ENCODE results near the gene ACOX2.

ACOX2 gene

GRCh38 chr3:58469096-58469495 lies 67.9 kb downstream of the ACOX2 start:
- in situ Hi-C loops (cut with HindIII; ENCODE audit: low pct_ligation_motif_present, low sequenced_read_pairs) = no loop called here

GRCh38 chr3:58466899-58467563 lies 70.0 kb downstream of the ACOX2 start:
- H3K4me3 ChIP-seq (ENCODE audit: low read depth, low read length) = no peak overlapping the region
- H3K27me3 ChIP-seq (replicated peaks) = no peaks in the 10 kb centered on the region
- no peaks in the 10 kb centered on the region for H3K36me3 ChIP-seq (replicated peaks)
- DNase-seq = no peak
- TF ChIP-seq CTCF (IDR thresholded peaks at IDR 0.05; ENCODE audit: low read depth, low read length, missing control alignments) = no peak
- H3K27ac ChIP-seq = no peak overlapping the region
- in situ Hi-C loops (cut with HindIII; ENCODE audit: low pct_ligation_motif_present, low sequenced_read_pairs) = no loop called here

More at GRCh38 chr3:58469096-58469495, 67.9 kb downstream of the ACOX2 start:
- Histone ChIP-seq H3K27me3 (replicated peaks) (no peaks in the 10 kb centered on the region), H3K36me3 (replicated peaks) (no peaks in the 10 kb centered on the region), H3K27ac (no peak overlapping the region), H3K4me3 (ENCODE audit: low read depth, low read length) (no peak overlapping the region)
- no peak for DNase-seq
- TF ChIP-seq CTCF (IDR thresholded peaks at IDR 0.05; ENCODE audit: low read depth, low read length, missing control alignments) = no peak

- Histone ChIP-seq H3K36me3 (replicated peaks) (no peaks in the 10 kb centered on the region), H3K4me3 (ENCODE audit: low read depth, low read length) (no peak overlapping the region), H3K27ac (no peak overlapping the region), H3K27me3 (replicated peaks) (no peaks in the 10 kb centered on the region)
- no peak for TF ChIP-seq CTCF (IDR thresholded peaks at IDR 0.05; ENCODE audit: low read depth, low read length, missing control alignments)
- in situ Hi-C loops (cut with HindIII; ENCODE audit: low pct_ligation_motif_present, low sequenced_read_pairs) = no loop called here
- DNase-seq = no peak
These were observed 72.1 kb downstream of the ACOX2 start for GRCh38 chr3:58464866-58465265.

- in situ Hi-C loops (cut with HindIII; ENCODE audit: low pct_ligation_motif_present, low sequenced_read_pairs) = no loop called here
- TF ChIP-seq CTCF (IDR thresholded peaks at IDR 0.05; ENCODE audit: low read depth, low read length, missing control alignments) = no peak
- no peak for DNase-seq
- no peaks in the 10 kb centered on the region for H3K36me3 ChIP-seq (replicated peaks)
- H3K27me3 ChIP-seq (replicated peaks) = no peaks in the 10 kb centered on the region
- no peak overlapping the region for H3K4me3 ChIP-seq (ENCODE audit: low read depth, low read length)
- H3K27ac ChIP-seq = no peak overlapping the region
These were observed 73.1 kb downstream of the ACOX2 start for GRCh38 chr3:58463942-58464271.

- Histone ChIP-seq H3K27me3 (replicated peaks) (no peaks in the 10 kb centered on the region), H3K27ac (no peak overlapping the region), H3K36me3 (replicated peaks) (no peaks in the 10 kb centered on the region), H3K4me3 (ENCODE audit: low read depth, low read length) (peak overlapping the region; percentile 13)
- DNase-seq = peak; percentile 85
- peak; percentile 91 for TF ChIP-seq CTCF (IDR thresholded peaks at IDR 0.05; ENCODE audit: low read depth, low read length, missing control alignments)
- in situ Hi-C loops (cut with HindIII; ENCODE audit: low pct_ligation_motif_present, low sequenced_read_pairs) = no loop called here
These were observed 73.6 kb downstream of the ACOX2 start for GRCh38 chr3:58463181-58463941.
